Astrocyte of the hippocampus (primary cell): ENCODE measurements around the gene LARGE1.

Source experiments
- DNase-seq: peaks from one replicate; pipeline ENCODE4 v3.0.0; 2011; ENCODE audit warnings: low read depth, low spot score

Gene LARGE1

DNA sequence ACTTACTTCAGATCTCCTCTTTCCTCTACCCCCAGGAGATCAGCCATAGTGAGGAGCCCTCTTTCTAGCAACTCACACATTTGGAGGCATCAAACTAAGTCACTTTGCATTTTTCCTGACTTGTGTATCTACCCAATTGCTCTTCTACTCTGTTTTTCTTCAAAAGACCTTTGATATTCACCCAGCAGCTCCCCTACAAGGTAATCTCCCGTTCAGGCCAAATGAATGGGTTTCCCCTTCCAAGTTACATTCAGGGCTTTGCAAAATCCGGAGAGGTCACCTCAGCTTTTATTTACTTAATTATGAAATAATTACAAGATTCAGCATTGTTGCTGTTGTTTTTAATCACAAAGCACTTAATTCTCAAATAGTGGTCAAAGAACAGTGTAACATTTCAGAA, 6.1 kb downstream of the LARGE1 start:
- no peak for DNase-seq

- DNase-seq: no peak
These were observed 7.1 kb downstream of the LARGE1 start for GRCh38 chr22:33913188-33913587.

GRCh38 chr22:33909911-33910310, 10.4 kb downstream of the LARGE1 start:
- no peak for DNase-seq

DNA sequence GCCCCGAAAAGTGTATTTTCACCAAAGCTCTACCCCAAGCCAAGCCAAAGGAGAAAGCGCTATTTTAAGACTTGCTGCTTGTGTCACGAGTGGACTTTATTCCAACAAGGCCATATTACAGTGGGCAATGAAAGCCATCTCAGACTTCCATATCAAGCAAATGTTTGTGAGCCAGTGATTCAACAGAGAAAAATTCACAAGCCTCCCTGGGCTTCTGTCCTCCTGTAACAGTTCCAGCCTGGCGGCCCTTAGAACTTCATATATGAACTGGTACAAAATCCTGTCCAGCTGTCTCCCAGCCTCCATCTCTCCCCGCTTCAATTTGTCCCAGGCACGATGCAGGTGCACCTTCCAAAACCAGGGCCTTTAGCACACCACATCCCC, 11.2 kb downstream of the LARGE1 start:
- peak; percentile 82 for DNase-seq

GRCh38 chr22:33908171-33909074, 11.9 kb downstream of the LARGE1 start:
- no peak for DNase-seq

DNA sequence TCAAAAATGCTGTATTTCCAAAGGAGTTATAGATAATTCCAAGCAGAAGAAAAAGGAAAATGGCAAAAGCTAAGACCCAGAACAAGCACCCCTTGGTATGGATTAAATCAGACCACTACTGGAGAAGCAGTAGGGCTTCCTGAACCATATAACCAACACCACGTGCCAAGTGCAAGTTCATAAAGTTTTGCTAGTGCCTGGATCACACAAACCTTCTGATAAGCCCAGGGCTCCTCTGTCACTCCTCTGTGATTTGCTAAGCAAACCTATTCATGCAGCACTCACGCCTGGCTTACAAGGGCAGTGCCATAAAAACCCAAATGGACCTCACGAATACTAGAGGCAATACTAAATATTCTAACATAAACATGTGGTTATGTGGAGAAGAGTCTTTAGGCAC, 13.3 kb downstream of the LARGE1 start:
- DNase-seq: no peak

DNA sequence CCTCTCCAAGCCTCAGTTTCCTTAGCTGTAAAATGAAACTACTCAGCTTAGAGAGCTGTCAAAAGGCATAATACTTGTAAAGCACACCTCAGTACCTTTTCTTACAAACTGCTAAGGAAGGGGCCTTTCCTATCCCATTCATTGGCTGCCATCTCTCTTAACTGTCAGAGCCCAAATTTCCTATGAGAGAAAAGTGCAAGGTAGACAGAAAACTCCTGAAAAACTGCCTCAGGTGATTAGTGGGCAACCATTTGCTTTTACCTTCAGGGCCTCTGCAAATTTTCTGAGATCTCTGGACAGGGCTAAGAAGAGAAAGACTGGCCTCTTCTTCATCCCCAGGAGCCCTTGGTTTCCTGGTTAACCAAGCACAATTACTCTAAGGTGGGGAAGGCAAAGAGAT, 13.8 kb downstream of the LARGE1 start:
- no peak for DNase-seq

DNA sequence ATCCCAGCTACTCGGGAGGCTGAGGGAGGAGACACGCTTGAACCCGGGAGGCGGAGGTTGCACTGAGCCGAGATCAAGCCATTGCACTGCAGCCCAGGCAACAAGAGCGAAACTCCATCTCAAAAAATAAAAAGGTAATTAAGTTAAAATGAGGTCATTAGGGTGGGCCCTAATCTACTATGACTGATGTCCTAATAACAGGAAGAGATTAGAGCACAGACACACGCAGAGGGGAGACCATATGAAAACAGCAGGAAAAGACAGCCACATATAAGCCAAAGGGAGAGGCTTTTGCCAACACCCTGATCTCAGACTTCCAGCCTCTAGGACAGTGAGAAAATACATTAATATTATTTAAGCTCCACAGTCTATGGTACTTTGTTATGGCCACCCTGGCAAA, 17.3 kb downstream of the LARGE1 start:
- DNase-seq: no peak

DNA sequence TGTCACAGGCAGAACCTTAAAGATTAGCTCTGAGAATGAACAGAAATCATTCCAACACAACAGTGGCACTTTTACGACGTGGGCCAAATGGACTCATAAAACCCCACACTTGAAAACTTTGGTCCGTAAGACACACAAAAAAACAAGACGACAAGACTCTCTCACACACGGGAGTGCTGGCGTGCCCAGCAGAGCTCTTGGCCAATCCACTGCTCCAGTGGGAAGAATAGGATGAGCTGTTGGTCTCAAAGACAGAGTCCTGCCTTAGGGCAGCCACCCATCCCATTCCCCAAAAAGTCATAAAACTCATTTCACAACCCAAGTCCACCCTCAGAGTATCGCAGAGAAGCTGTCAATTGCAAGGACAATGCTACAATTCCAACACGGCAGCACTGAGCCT, 18.2 kb downstream of the LARGE1 start:
- DNase-seq: no peak

DNA sequence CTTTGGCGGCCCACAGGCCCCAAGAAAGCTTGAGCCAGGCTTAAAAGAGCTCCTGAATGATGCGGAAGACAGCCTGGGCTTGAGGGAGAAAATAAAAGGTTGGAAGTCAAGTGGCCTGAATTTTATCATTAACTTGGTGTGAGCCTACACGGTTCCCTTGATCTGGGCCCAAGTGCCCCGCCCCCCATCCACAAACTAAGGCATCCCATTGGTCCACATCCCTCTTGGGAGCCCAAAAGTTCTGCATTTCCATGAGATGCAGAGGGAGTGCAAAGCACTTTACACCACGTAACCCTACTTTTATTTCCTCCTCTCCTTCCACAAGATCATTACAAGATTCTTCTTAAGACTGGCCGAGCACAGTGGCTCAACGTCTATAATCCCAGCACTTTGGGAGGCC, 22.2 kb downstream of the LARGE1 start:
- DNase-seq: no peak

DNA sequence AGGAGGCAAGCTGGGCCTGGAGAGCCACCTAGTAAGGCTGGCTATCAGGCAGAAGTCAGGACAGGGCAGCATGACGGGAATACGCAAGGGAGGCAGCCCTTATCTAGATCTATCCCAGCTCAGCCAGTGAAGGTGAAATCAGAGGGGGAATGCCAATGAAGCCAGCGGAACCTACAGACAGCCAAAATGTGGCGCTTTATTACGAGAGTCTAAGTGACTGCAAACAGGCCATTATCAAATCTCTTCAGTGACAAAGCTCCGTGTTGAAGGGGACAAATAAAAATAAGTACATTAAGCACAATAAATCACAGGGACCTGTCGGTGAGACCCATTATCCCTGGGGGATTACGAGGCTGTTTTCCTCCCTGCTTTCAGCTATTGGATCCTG, 22.8 kb downstream of the LARGE1 start:
- DNase-seq: no peak

- DNase-seq: no peak
These were observed 23.5 kb downstream of the LARGE1 start for GRCh38 chr22:33896575-33897447.

- DNase-seq: no peak
These were observed 24.1 kb downstream of the LARGE1 start for GRCh38 chr22:33896154-33896553.

- DNase-seq: no peak
These were observed 24.8 kb downstream of the LARGE1 start for GRCh38 chr22:33895444-33895843.

GRCh38 chr22:33894515-33894914, 25.8 kb downstream of the LARGE1 start:
- DNase-seq: no peak

- DNase-seq: no peak
These were observed 26.2 kb downstream of the LARGE1 start for GRCh38 chr22:33894036-33894435.

DNA sequence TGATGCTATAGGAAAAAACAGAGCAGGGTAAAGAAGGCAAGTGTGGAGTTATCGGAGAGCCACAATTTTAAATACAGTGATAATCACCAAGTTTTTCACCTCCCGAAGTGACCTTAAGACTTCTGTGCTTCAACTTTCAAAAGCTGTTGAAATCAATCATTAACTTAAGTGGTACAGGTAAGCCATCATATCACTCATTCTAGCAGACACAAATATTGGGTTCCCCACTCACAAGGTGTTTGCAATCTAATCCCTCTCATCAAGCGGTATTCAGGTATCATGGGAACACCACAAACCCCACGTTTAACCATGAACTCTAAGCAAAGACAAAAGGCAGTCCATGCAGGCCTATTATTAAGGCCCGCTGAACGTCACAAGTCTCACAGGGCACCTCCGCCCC, 26.8 kb downstream of the LARGE1 start:
- DNase-seq: no peak

DNA sequence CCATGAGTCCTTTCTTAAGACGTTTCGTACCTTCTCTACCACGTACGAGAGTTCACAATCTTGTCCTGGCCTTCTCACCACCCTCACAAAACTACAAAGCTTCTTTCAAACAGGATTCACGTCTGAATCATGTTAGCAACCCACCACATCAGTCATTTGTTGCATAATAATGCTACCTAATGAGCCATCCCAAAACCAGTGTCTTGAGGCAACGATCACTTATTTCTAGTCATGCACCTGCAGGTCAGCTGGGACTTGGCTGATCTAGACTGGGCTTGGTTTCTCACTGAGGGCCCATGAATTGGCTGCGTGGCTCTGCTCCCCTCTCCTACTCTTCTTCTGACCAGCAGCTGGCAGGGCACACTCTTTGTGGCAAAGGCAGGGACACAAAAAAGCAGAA, 28.3 kb downstream of the LARGE1 start:
- no peak for DNase-seq

DNA sequence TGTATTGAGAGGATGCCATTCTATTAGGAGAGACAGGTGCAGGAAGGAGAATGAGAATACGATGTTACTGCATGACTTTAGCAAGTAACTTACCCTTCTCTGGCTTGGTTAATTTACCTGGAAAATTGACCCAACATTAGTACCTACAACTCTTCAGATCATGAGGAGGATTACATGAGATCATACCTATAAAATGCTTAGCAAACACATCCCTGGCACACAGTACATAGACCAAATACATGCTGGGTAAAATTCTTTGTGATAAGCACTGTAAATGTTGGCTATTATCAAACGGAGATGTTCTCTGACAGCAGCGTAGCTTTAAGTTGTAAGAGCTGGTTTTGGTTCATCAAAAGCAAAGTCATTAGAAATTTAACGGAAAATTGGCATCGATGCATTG, 28.8 kb downstream of the LARGE1 start:
- no peak for DNase-seq

GRCh38 chr22:33889748-33890147, 30.5 kb downstream of the LARGE1 start:
- DNase-seq: no peak

DNA sequence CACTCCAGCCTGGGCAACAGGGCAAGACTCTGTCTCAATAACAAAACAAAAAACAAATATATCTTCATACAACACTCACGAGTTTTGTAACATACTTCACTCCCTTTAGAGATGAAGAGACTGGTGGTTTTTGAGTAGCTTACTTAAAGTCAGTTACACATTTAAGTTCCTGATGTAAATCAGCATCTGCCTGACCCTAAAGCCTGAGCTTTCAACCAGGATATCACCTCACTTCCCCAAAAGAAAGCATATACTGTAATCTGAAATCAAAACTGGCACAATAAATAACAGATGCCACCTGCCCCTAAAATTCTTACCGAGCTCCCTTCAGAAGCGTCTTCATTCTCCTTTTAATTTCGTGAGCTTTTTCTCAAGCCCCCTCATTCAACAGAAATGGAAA, 31.5 kb downstream of the LARGE1 start:
- DNase-seq: no peak

- no peak for DNase-seq
These were observed 33.1 kb downstream of the LARGE1 start for GRCh38 chr22:33887173-33887572.

- no peak for DNase-seq
These were observed 33.6 kb downstream of the LARGE1 start for GRCh38 chr22:33886696-33887095.
